HepG2 (cell line): ENCODE data around the gene CCDC181. TPM values are rescaled to one million over a fixed set of nuclear protein-coding genes. Genes with fewer than 3 reads are reported as not detected.

ENCODE experiments used
- MAFG ChIP-seq: sonication (generic); formaldehyde crosslinking; IDR thresholded peaks from 2 replicates; pipeline ENCODE4 v1.5.1; 2020; ENCODE audit warnings: mild to moderate bottlenecking, missing genetic modification reagents
- NFKBIZ ChIP-seq: IDR thresholded peaks from 2 replicates; pipeline ENCODE4 v1.6.1; 2018; ENCODE audit warnings: missing genetic modification reagents, missing compliant biosample characterization
- TGIF2 ChIP-seq: IDR thresholded peaks from 2 replicates; pipeline ENCODE4 v1.6.1; 2016; ENCODE audit warnings: control low read depth, missing compliant biosample characterization
- ZNF318 ChIP-seq: sonication (generic); formaldehyde crosslinking; IDR thresholded peaks from 2 replicates; pipeline ENCODE4 v1.4.0; 2020; ENCODE audit warnings: mild to moderate bottlenecking, missing genetic modification reagents
- ZNF569 ChIP-seq: sonication (generic); formaldehyde crosslinking; IDR thresholded peaks from 2 replicates; pipeline ENCODE4 v1.5.0; 2020; ENCODE audit warnings: mild to moderate bottlenecking, missing genetic modification reagents, moderate library complexity, borderline replicate concordance
- polyA plus RNA-seq, 8 experiments: library from polyadenylated mRNA; depleted of rRNA in 3 of 8; stranded (reverse) in 7 of 8; unstranded in 1 of 8; fragments of >200 nt; fragmentation: Illumina TruSeq in 4 of 8; extraction: Trizol in 4 of 8; gene quantifications; 2 replicates each; pipeline versions ENCODE4 v1.2.1 to v1.2.3, GENCODE V29; 2011 to 2016; ENCODE audit warnings: low read depth in 4 of 8, missing spikeins in 1 of 8, mixed read lengths in 1 of 8; ENCODE audit not compliant: insufficient read depth in 1 of 8
- total RNA-seq, 5 experiments: library from RNA; depleted of rRNA; stranded (reverse); fragments of >200 nt; fragmentation: Illumina TruSeq; extraction: Trizol; gene quantifications; 2 replicates each; pipeline ENCODE4 v1.2.3, GENCODE V29; 2016; ENCODE audit warnings: low read depth in 1 of 5
- TF ChIP-seq, protein P1 (sequence below), 2 experiments: sonication (generic) in 1 of 2; formaldehyde crosslinking in 1 of 2; IDR thresholded peaks; 2 replicates each; pipeline versions ENCODE4 v1.6.1 to v1.9.0; 2014 to 2022; ENCODE audit warnings: antibody characterized with exemption in 1 of 2, borderline replicate concordance in 1 of 2, inconsistent platforms in 1 of 2, low read depth in 1 of 2, missing genetic modification reagents in 1 of 2
- TF ChIP-seq, protein P2 (sequence below): sonication (generic); formaldehyde crosslinking; IDR thresholded peaks from 2 replicates; pipeline ENCODE4 v1.4.0; 2020; ENCODE audit warnings: missing genetic modification reagents, borderline replicate concordance

CCDC181 gene
- total and polyA plus RNA-seq, 2 of the 13 experiments (the other 11 are each of a cell fraction or from before 2014, with no cell fraction given), result 0.07 TPM; not detected in 1

DNA sequence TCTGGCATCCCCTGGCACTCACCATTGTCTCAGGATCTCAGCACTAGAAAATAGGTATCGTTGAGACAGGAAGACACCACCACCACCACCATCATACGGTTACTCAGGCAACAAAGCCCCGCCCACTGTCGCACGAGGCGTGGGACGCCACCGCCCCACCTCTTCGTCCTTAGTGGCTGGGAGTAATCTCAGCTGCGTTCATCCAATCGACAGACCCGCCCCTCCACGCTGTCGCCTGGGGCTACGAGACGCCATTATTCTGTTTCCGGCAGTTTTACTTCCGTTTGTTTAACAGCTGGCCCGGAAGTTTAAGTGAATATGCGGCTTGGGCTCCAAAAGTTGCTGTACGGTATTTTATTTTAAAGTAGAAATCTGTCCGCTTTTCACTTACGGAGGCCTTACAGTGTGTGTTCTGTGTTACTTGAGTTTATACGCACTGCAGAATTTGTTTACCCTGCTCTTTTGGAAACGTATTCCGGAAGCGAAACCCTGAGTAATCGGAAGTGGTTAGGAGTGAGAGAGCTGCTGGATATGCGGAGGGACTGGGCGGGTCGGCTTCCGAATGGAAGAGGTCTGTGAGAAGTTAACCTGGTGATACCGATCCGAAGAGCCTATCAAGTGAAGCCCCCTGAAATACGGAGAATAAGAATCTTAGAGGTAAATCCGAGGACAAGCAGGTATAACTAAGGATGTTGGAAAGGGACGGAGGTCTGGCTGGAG is 59.4 kb downstream of the CCDC181 start, which contains the start of the genes BLZF1 and NME7 (continued):
- TF ChIP-seq ZNF318 (CRISPR knock-in tag) (no peak), ZNF569 (no peak), MAFG (CRISPR knock-in tag) (no peak), NFKBIZ (CRISPR knock-in tag) (no peak), TGIF2 (0 out of 2 replicates have a peak, but pooled peaks have one; percentile 74)
- TF ChIP-seq, protein P1, sequence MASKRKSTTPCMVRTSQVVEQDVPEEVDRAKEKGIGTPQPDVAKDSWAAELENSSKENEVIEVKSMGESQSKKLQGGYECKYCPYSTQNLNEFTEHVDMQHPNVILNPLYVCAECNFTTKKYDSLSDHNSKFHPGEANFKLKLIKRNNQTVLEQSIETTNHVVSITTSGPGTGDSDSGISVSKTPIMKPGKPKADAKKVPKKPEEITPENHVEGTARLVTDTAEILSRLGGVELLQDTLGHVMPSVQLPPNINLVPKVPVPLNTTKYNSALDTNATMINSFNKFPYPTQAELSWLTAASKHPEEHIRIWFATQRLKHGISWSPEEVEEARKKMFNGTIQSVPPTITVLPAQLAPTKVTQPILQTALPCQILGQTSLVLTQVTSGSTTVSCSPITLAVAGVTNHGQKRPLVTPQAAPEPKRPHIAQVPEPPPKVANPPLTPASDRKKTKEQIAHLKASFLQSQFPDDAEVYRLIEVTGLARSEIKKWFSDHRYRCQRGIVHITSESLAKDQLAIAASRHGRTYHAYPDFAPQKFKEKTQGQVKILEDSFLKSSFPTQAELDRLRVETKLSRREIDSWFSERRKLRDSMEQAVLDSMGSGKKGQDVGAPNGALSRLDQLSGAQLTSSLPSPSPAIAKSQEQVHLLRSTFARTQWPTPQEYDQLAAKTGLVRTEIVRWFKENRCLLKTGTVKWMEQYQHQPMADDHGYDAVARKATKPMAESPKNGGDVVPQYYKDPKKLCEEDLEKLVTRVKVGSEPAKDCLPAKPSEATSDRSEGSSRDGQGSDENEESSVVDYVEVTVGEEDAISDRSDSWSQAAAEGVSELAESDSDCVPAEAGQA (IDR thresholded peaks at IDR 0.05; ENCODE audit: low read depth), result no peak; the same call in 1 of the 2 replicates
- TF ChIP-seq, protein P1 (CRISPR knock-in tag; IDR thresholded peaks at IDR 0.05; ENCODE audit: borderline replicate concordance), result no peak
- TF ChIP-seq, protein P2, sequence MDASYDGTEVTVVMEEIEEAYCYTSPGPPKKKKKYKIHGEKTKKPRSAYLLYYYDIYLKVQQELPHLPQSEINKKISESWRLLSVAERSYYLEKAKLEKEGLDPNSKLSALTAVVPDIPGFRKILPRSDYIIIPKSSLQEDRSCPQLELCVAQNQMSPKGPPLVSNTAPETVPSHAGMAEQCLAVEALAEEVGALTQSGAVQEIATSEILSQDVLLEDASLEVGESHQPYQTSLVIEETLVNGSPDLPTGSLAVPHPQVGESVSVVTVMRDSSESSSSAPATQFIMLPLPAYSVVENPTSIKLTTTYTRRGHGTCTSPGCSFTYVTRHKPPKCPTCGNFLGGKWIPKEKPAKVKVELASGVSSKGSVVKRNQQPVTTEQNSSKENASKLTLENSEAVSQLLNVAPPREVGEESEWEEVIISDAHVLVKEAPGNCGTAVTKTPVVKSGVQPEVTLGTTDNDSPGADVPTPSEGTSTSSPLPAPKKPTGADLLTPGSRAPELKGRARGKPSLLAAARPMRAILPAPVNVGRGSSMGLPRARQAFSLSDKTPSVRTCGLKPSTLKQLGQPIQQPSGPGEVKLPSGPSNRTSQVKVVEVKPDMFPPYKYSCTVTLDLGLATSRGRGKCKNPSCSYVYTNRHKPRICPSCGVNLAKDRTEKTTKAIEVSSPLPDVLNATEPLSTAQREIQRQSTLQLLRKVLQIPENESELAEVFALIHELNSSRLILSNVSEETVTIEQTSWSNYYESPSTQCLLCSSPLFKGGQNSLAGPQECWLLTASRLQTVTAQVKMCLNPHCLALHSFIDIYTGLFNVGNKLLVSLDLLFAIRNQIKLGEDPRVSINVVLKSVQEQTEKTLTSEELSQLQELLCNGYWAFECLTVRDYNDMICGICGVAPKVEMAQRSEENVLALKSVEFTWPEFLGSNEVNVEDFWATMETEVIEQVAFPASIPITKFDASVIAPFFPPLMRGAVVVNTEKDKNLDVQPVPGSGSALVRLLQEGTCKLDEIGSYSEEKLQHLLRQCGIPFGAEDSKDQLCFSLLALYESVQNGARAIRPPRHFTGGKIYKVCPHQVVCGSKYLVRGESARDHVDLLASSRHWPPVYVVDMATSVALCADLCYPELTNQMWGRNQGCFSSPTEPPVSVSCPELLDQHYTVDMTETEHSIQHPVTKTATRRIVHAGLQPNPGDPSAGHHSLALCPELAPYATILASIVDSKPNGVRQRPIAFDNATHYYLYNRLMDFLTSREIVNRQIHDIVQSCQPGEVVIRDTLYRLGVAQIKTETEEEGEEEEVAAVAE, result no peak
